ENCODE measurements around the gene XXYLT1.

Gene XXYLT1

DNA sequence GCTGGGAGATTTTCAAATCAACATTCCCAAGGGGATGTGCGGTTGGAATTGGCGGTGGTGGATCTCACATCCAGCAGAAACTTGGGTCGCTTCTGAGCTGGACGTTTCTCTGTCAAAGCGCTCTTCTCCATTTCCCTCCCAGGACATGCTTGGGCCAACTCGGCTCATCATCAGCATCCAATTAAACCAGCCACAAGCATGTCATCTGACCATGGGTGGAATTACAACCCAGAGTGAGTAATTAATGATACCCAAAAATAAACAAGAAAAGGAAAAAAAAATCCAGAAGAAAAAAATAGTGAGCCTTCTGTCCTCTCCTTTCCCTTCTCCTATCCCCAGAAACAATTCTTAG is 111.2 kb downstream of the XXYLT1 start:
- Histone ChIP-seq H3K9me3 (no peaks in the 10 kb centered on the region), H3K4me2 (peak overlapping the region; percentile 56), H4K20me1 (no peaks in the 10 kb centered on the region), H3K36me3 (no peaks in the 10 kb centered on the region), H3K4me1 (peaks cover 74% of the 10 kb centered on the region), H3K9ac (no peak overlapping the region), H3K4me3 (no peak overlapping the region), H3K27ac (no peak overlapping the region), H3K27me3 (no peaks in the 10 kb centered on the region)
- TF ChIP-seq Cebpa-rat (IDR thresholded peaks at IDR 0.05): no peak

DNA sequence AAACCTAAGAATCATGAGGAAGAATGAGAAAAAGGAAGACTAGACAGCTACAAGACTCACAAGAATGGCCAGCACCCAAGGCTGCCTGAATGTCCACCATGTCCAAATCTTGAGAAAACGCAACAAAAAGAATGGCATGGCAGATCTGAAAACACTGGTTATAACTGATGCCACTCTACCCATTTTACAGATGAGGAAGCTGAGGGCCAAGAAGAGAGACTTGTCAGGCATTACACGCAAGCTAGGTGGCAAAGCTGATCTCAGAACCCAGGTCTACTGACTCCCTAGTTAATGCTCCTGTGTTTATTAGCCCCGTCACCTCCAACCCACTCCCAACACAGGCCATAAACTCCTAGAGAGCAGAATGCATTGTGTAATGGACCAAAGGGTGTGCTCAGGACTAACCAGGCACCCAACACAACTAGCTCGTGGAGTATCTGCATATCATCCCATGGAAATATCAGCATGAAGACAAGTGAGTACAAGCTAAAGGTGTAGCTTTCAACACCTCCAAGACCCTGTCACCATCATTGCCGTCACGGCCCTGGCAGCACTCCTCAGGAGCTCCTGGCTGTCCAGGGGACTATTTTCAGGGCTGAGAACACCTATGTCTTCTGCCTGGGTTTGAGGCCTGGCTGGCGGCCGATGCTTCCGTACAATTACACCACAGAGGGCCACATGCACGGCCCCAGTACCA is 111.7 kb downstream of the XXYLT1 start:
- Histone ChIP-seq H3K27me3 (no peaks in the 10 kb centered on the region), H4K20me1 (no peaks in the 10 kb centered on the region), H3K4me3 (no peak overlapping the region), H3K4me2 (no peak overlapping the region; the same call in 1 of the 2 replicates), H3K36me3 (no peaks in the 10 kb centered on the region), H3K4me1 (peaks cover 79% of the 10 kb centered on the region), H3K9ac (no peak overlapping the region), H3K27ac (no peak overlapping the region), H3K9me3 (no peaks in the 10 kb centered on the region)
- TF ChIP-seq Cebpa-rat (IDR thresholded peaks at IDR 0.05): no peak

DNA sequence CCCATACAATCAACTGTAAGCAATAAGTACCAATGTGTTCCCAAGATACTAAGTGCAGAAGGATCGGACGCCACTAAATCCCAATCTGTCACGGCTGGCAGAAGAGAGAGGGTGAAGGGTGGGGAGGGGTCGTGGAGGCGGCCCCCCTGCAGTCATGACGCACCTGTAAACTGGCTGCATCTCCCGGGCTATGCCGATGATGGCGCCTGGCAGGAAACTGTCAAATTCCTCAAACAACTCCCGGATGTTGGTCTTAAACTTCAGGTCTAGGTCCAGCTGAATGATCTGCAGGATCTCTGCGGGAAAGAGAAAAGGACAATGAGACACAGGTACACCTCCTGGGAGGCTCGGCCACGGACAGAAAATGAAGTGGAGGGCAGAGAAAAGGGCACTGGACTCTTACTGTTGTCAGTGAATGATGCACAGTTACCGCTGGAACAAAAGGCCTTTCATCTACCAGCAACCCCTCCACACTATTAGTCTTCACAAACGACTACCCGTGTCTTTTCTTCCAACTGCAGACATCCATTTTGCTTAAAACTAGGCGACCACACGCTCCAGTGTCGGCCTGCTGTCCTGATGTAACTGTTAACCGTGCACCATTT is 114.6 kb downstream of the XXYLT1 start:
- H3K4me1 ChIP-seq: peaks cover 87% of the 10 kb centered on the region
- no peak for TF ChIP-seq Cebpa-rat (IDR thresholded peaks at IDR 0.05)
- no peaks in the 10 kb centered on the region for H3K27me3 ChIP-seq
- H3K36me3 ChIP-seq: no peaks in the 10 kb centered on the region
- H3K4me3 ChIP-seq: no peak overlapping the region
- no peaks in the 10 kb centered on the region for H3K9me3 ChIP-seq
- no peak overlapping the region for H3K9ac ChIP-seq
- peak overlapping the region; percentile 87 for H3K4me2 ChIP-seq
- H4K20me1 ChIP-seq: no peaks in the 10 kb centered on the region
- peak overlapping the region; percentile 40 for H3K27ac ChIP-seq

DNA sequence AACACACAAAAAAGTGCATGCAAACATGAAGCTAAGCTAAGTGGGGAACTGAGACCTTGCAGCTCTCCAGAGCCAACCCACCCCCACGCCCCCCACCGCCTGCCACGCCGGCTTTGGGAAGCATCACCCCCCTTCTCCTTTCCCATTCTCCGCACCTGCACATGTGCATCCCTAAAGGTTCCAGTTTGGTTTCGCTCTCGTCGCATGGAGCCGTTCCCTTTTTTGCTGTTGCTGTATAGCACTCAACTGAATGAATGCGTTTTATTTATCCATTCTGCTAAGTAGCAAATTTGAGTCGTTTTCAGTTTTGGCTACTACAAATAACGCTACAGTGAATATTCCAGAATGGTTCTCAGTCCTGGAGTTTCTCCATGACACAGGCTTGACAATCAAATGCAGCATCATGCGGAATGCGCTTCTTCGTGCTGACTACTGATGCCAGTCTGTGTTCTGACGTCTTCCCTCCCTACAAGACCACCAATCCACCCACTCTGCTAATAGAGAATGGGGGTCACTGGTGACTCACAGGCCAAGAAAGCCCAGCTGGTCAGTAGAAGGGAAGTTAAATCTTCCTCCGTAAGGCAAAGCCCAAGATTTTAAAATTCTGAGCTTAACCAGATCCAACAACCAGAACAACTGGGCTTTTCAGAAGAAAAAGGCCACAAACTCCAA is 115.3 kb downstream of the XXYLT1 start:
- no peaks in the 10 kb centered on the region for H4K20me1 ChIP-seq
- no peaks in the 10 kb centered on the region for H3K36me3 ChIP-seq
- TF ChIP-seq Cebpa-rat (IDR thresholded peaks at IDR 0.05): no peak
- no peaks in the 10 kb centered on the region for H3K9me3 ChIP-seq
- H3K27ac ChIP-seq: peak overlapping the region; percentile 81
- H3K9ac ChIP-seq: no peak overlapping the region
- H3K4me2 ChIP-seq: peak overlapping the region; percentile 87
- no peaks in the 10 kb centered on the region for H3K27me3 ChIP-seq
- no peak overlapping the region for H3K4me3 ChIP-seq
- peaks cover 87% of the 10 kb centered on the region for H3K4me1 ChIP-seq

DNA sequence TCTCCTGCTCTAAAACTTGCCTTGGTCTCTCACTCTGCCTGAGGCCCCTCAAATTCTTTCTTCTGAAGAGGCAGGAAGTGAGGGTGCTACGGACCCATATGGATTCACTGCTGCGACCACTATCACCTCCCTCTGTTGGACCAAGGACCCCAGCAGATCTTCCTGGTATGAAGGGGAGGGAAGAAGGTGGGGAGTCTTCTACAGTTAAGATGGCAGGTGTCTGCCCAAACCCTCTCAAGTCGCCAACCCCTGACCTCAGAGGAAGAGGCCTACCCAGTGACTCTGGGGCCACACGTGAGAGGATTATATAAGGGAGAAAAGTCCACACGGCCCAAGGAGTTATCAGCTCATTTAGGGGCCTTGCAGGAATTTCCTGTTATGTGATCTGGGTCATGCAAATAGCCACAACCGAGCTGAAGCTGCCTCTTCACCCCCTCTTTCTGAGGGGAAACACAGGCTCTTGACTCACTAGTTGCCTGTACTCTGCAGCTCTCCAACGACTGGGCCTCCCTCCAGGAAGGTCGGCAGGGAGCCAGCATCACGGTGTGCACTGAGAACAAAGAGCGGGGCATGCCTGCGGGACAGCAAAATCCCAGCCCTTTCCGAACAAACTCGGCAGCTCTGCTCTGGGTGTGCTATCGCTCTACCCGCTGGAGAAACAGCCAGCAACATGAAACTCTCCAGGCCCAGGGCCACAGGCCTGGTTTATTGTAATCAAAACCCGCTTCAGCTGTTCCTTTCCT is 116.0 kb downstream of the XXYLT1 start:
- Histone ChIP-seq H3K27me3 (no peaks in the 10 kb centered on the region), H3K4me3 (0 out of 2 replicates have a peak overlapping the region, but pooled peaks have one; percentile 10), H4K20me1 (no peaks in the 10 kb centered on the region), H3K4me1 (peaks cover 87% of the 10 kb centered on the region), H3K9ac (peak overlapping the region; percentile 61), H3K4me2 (peak overlapping the region; percentile 87), H3K36me3 (no peaks in the 10 kb centered on the region), H3K27ac (peak overlapping the region; percentile 81), H3K9me3 (no peaks in the 10 kb centered on the region)
- TF ChIP-seq Cebpa-rat (IDR thresholded peaks at IDR 0.05): no peak

DNA sequence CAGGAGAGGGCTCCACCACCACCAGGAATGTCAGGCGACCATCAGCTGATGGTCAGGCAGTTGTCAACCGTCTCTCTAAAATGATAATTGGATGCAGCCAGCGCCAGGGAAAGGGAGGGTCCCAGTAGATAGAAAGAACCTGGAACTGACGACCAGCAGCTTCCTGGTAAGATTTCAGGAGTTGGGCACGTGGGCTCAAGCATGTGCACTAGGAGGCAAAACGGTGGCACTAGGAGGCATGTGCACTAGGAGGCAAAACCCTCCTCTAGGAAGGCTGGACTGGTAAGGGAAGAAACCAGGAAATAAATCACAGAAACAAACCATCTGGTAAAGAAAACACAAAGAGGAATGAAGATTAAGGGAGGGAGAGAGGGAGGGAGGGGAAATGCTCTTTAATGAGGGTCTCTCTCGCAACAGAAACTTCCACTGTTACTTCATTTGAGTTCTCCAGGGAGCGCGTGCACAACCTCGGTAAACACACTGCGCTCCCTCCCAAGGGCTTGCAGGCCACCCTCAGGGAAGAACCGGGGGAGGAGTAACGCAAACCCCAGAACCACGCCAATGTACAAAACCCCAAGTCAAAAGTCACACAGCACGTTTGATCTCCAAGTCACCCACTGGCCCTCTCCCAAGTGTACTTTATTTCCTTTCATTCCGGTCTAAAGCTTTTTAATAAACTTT is 116.7 kb downstream of the XXYLT1 start:
- peaks cover 88% of the 10 kb centered on the region for H3K4me1 ChIP-seq
- peak overlapping the region; percentile 87 for H3K4me2 ChIP-seq
- H3K27ac ChIP-seq: peak overlapping the region; percentile 81
- no peaks in the 10 kb centered on the region for H3K36me3 ChIP-seq
- peak overlapping the region; percentile 61 for H3K9ac ChIP-seq
- TF ChIP-seq Cebpa-rat (IDR thresholded peaks at IDR 0.05): no peak
- 0 out of 2 replicates have a peak overlapping the region, but pooled peaks have one; percentile 10 for H3K4me3 ChIP-seq
- H3K27me3 ChIP-seq: no peaks in the 10 kb centered on the region
- no peaks in the 10 kb centered on the region for H4K20me1 ChIP-seq
- no peaks in the 10 kb centered on the region for H3K9me3 ChIP-seq

DNA sequence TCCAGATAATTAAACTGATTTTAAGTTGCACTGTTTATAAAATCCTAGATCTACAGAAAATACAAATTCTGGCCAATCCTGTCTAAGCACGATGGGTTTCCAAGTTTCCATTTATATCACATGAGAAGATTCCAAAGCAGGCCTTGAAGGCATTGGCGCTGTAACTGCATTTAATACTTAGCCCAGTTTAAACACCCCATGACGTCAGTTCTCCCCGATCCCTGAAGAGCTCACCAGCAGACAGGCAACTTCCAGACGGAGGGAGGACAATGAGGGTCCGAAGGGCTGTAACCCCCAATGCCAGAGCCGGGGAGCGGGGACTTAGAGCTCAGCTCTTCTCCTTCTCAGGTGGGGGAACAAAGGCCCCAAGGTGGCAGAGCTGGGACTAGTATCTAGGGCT is 117.3 kb downstream of the XXYLT1 start:
- Histone ChIP-seq H3K27ac (peak overlapping the region; percentile 81), H3K9ac (peak overlapping the region; percentile 61)

DNA sequence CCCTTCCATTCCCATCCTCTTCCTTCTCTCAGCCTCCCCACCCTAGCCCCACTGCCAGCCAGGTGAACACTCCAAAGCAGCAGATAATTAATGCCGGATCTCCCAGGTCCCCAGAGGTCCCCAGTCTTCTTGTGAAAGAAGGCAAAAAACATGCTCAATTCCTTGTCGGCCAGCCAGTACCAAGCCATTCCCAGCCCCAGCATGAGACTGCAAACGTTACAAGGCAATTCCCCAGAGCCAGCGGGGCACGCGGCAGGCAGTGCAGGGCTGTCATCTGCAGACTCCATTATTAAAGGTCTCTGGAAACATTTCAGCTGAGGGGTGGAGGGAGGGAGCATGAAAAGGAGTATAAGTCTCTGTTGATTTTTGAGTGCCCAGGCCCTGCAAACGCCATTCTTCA is 117.8 kb downstream of the XXYLT1 start:
- no peaks in the 10 kb centered on the region for H3K27me3 ChIP-seq
- H3K4me1 ChIP-seq: peaks cover 99% of the 10 kb centered on the region
- peak overlapping the region; percentile 87 for H3K4me2 ChIP-seq
- H3K9me3 ChIP-seq: no peaks in the 10 kb centered on the region
- H3K27ac ChIP-seq: peak overlapping the region; percentile 70
- H3K9ac ChIP-seq: peak overlapping the region; percentile 43
- H3K4me3 ChIP-seq: no peak overlapping the region
- TF ChIP-seq Cebpa-rat (IDR thresholded peaks at IDR 0.05): no peak
- no peaks in the 10 kb centered on the region for H4K20me1 ChIP-seq
- H3K36me3 ChIP-seq: no peaks in the 10 kb centered on the region

More for the DNA sequence above, 117.3 kb downstream of the XXYLT1 start:
- H3K4me2 ChIP-seq: peak overlapping the region; percentile 87
- no peaks in the 10 kb centered on the region for H4K20me1 ChIP-seq
- H3K27me3 ChIP-seq: no peaks in the 10 kb centered on the region
- no peaks in the 10 kb centered on the region for H3K9me3 ChIP-seq
- H3K4me3 ChIP-seq: no peak overlapping the region
- TF ChIP-seq Cebpa-rat (IDR thresholded peaks at IDR 0.05): no peak
- no peaks in the 10 kb centered on the region for H3K36me3 ChIP-seq
- H3K4me1 ChIP-seq: peaks cover 93% of the 10 kb centered on the region

DNA sequence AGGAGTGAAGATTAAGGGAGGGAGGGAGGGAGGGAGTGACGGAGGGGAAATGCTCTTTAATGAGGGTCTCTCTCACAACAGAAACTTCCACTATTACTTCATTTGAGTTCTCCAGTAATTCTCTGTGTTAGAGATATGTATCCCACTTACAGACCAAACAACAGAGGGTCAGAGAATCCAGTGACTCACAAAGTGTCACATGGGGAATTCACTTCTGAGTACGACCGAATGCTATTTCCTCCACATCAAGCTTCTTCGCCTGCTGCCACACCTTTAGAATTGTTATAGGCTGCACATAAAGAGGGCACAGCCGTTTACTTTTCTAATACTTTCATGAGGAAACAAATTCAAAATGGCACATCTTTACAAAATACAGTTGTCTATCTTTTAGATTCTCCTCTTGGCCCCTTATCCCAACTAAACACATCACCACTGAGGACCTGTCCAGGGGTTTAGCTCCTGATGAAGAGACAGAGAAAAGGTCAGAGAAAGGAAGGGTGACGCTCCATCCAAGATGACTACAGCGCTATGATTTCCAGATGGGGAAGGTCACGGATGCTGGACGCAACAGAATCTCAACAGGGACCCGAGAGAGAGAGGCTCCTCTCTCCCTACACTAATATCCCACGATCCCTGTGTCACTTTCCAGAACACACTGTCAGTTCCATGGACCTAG is 119.0 kb downstream of the XXYLT1 start:
- Histone ChIP-seq H3K27me3 (no peaks in the 10 kb centered on the region), H3K9me3 (no peaks in the 10 kb centered on the region), H3K9ac (no peak overlapping the region), H4K20me1 (no peaks in the 10 kb centered on the region), H3K4me2 (peak overlapping the region; percentile 87), H3K27ac (peak overlapping the region; percentile 70; the same call in 1 of the 2 replicates), H3K36me3 (no peaks in the 10 kb centered on the region), H3K4me1 (peaks cover 99% of the 10 kb centered on the region), H3K4me3 (no peak overlapping the region)
- TF ChIP-seq Cebpa-rat (IDR thresholded peaks at IDR 0.05): no peak

All from BLaER1 (cell line).